Measurements from ENCODE around the gene WEE2. TPM values are rescaled to one million over a fixed set of nuclear protein-coding genes. Genes with fewer than 3 reads are reported as not detected.

Gene WEE2
- total RNA-seq, 1 experiment from 2014 or later: not detected

DNA sequence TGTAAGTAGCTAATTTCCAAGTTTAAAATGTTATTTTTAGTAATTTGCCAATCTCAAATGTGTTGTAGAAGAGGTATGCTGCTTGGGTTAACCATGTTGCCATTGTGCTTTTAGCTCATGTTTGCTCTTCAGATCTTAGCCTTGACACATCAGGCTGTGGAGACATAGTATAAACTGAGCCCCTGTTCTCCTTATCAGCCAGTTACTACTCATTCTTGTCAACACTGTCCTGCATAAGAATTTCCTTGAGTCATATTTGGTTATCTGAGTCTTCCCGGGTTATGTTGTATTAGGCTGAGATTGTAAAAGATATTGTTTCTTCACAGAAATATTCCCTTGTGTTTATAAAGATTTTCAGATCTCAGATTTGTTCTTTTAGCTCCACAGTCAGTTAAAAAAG, 34.1 kb downstream of the WEE2 start:
- in situ Hi-C loops (cut with HindIII; ENCODE audit: low pct_unique_long_range_greater_than_20kb, low sequenced_read_pairs) (no loop called here), intact Hi-C loops (cut with micrococcal nuclease; ENCODE audit: unreplicated experiment) (no loop called here)
- DNase-seq (ENCODE audit: low read depth, low spot score) (no peak), ATAC-seq (no peak)
- H3K36me3 ChIP-seq (ENCODE audit: control insufficient read depth, insufficient read depth, low read length): peaks cover 74% of the 10 kb centered on the region
- peaks cover 9% of the 10 kb centered on the region; the same call in 1 of the 2 replicates for H3K4me1 ChIP-seq (ENCODE audit: control insufficient read depth, insufficient read depth, low read length)
- H3K4me3 ChIP-seq (ENCODE audit: low read depth in 2 of 2, low read length in 2 of 2): no peak overlapping the region
- TF ChIP-seq POLR2AphosphoS5 (IDR thresholded peaks at IDR 0.05; ENCODE audit: low read depth, low read length) (no peak), SIN3A (IDR thresholded peaks at IDR 0.05; ENCODE audit: borderline replicate concordance, insufficient read depth, low read depth, low read length) (no peak), CTCF (IDR thresholded peaks at IDR 0.05) (no peak), TCF7L2 (IDR thresholded peaks at IDR 0.05; ENCODE audit: low read depth, low read length) (no peak)
- TF ChIP-seq, protein P1, sequence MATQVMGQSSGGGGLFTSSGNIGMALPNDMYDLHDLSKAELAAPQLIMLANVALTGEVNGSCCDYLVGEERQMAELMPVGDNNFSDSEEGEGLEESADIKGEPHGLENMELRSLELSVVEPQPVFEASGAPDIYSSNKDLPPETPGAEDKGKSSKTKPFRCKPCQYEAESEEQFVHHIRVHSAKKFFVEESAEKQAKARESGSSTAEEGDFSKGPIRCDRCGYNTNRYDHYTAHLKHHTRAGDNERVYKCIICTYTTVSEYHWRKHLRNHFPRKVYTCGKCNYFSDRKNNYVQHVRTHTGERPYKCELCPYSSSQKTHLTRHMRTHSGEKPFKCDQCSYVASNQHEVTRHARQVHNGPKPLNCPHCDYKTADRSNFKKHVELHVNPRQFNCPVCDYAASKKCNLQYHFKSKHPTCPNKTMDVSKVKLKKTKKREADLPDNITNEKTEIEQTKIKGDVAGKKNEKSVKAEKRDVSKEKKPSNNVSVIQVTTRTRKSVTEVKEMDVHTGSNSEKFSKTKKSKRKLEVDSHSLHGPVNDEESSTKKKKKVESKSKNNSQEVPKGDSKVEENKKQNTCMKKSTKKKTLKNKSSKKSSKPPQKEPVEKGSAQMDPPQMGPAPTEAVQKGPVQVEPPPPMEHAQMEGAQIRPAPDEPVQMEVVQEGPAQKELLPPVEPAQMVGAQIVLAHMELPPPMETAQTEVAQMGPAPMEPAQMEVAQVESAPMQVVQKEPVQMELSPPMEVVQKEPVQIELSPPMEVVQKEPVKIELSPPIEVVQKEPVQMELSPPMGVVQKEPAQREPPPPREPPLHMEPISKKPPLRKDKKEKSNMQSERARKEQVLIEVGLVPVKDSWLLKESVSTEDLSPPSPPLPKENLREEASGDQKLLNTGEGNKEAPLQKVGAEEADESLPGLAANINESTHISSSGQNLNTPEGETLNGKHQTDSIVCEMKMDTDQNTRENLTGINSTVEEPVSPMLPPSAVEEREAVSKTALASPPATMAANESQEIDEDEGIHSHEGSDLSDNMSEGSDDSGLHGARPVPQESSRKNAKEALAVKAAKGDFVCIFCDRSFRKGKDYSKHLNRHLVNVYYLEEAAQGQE (IDR thresholded peaks at IDR 0.05; ENCODE audit: insufficient read depth in 1 of 2, low read depth in 2 of 2, low read length in 1 of 2): no peak
- H3K9me3 ChIP-seq (ENCODE audit: control insufficient read depth, insufficient read depth, low read depth, low read length): no peaks in the 10 kb centered on the region
- no TSS peak for BruUV-seq (replicated peaks)
- H3K27ac ChIP-seq (ENCODE audit: low read length): no peak overlapping the region
- CTCF ChIA-PET: interaction anchor here (0.6 kb wide), 1 partner anchor 1488 kb away, joined by 3 read pairs; no protein-coding TSS in a partner anchor
- POLR2A ChIA-PET: no interaction called here
- no peaks in the 10 kb centered on the region for H3K27me3 ChIP-seq (ENCODE audit: control insufficient read depth, insufficient read depth, low read length)

DNA sequence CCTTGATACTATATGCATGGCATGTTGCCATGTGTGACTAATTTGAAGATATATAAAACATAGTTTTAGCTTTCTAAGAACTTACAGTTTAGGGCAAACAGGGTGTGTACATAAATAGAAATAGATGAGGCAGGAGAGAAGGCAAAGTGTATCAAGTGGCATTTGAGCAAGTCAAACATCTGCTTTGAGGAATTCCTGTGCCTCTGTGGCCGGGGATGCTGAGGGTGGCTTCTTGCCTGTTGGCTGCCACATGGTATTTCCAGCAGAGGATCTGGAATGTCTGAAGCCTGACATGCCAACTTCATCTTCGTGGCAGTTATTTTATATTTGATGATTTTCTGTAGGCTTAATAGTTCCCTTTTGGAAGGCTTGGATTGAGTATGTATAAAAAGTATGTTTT, 36.0 kb downstream of the WEE2 start:
- intact Hi-C loops (cut with micrococcal nuclease; ENCODE audit: unreplicated experiment) (no loop called here), in situ Hi-C loops (cut with HindIII; ENCODE audit: low pct_unique_long_range_greater_than_20kb, low sequenced_read_pairs) (no loop called here)
- Histone ChIP-seq H3K27ac (ENCODE audit: low read length) (no peak overlapping the region), H3K4me1 (ENCODE audit: control insufficient read depth, insufficient read depth, low read length) (peaks cover 6% of the 10 kb centered on the region; the same call in 1 of the 2 replicates), H3K9me3 (ENCODE audit: control insufficient read depth, insufficient read depth, low read depth, low read length) (0 out of 2 replicates have a peak, but pooled peaks cover 3% of the 10 kb centered on the region), H3K36me3 (ENCODE audit: control insufficient read depth, insufficient read depth, low read length) (peaks cover 76% of the 10 kb centered on the region), H3K4me3 (ENCODE audit: low read depth in 2 of 2, low read length in 2 of 2) (no peak overlapping the region), H3K27me3 (ENCODE audit: control insufficient read depth, insufficient read depth, low read length) (no peaks in the 10 kb centered on the region)
- BruUV-seq (replicated peaks): no TSS peak
- no peak for TF ChIP-seq POLR2AphosphoS5 (IDR thresholded peaks at IDR 0.05; ENCODE audit: low read depth, low read length)
- no peak for TF ChIP-seq SIN3A (IDR thresholded peaks at IDR 0.05; ENCODE audit: borderline replicate concordance, insufficient read depth, low read depth, low read length)
- no peak for TF ChIP-seq TCF7L2 (IDR thresholded peaks at IDR 0.05; ENCODE audit: low read depth, low read length)
- ATAC-seq (no peak), DNase-seq (ENCODE audit: low read depth, low spot score) (no peak)
- ChIA-PET POLR2A (no interaction called here), CTCF (no interaction called here)

DNA sequence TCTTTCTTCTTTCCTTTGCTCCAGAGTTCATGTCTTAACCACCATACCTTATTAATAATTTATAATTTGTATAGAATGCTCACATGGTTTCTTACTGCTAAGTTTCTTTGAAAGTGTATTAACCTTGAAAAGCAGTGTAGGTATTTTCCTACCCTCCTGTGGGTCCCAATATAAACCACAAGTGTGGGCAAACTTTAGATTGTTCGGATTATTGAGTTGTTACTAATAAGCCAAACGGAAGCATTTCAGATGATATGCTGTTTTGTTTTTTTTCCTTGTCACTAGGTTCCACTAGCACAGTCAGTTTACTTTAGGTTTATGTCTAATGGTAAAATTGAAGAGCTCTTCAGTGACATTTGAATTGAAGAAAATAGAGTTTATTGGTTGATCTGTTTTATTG, 40.2 kb downstream of the WEE2 start:
- intact Hi-C loops (cut with micrococcal nuclease; ENCODE audit: unreplicated experiment) (no loop called here), in situ Hi-C loops (cut with HindIII; ENCODE audit: low pct_unique_long_range_greater_than_20kb, low sequenced_read_pairs) (no loop called here)
- no peak for ATAC-seq
- Histone ChIP-seq H3K9me3 (ENCODE audit: control insufficient read depth, insufficient read depth, low read depth, low read length) (peaks cover 23% of the 10 kb centered on the region), H3K4me1 (ENCODE audit: control insufficient read depth, insufficient read depth, low read length) (no peaks in the 10 kb centered on the region), H3K4me3 (ENCODE audit: low read depth in 2 of 2, low read length in 2 of 2) (no peak overlapping the region), H3K27me3 (ENCODE audit: control insufficient read depth, insufficient read depth, low read length) (no peaks in the 10 kb centered on the region), H3K36me3 (ENCODE audit: control insufficient read depth, insufficient read depth, low read length) (peaks cover 60% of the 10 kb centered on the region), H3K27ac (ENCODE audit: low read length) (no peak overlapping the region)
- no peak for DNase-seq (ENCODE audit: low read depth, low spot score)
- ChIA-PET POLR2A (interaction anchor here (0.6 kb wide), 1 partner anchor 14 kb away, joined by 3 read pairs; no protein-coding TSS in a partner anchor), CTCF (no interaction called here)
- BruUV-seq (replicated peaks): no TSS peak
- no peak for TF ChIP-seq POLR2AphosphoS5 (IDR thresholded peaks at IDR 0.05; ENCODE audit: low read depth, low read length)
- TF ChIP-seq, protein P1 (IDR thresholded peaks at IDR 0.05; ENCODE audit: insufficient read depth in 1 of 2, low read depth in 2 of 2, low read length in 1 of 2): no peak
- TF ChIP-seq CTCF (IDR thresholded peaks at IDR 0.05): no peak
- TF ChIP-seq SIN3A (IDR thresholded peaks at IDR 0.05; ENCODE audit: borderline replicate concordance, insufficient read depth, low read depth, low read length): no peak
- TF ChIP-seq TCF7L2 (IDR thresholded peaks at IDR 0.05; ENCODE audit: low read depth, low read length): no peak
